IgD-negative memory B cell (primary cell): ENCODE measurements around the gene DLGAP3. TPM values are rescaled to one million over a fixed set of nuclear protein-coding genes. Genes with fewer than 3 reads are reported as not detected.
"Not testable (repeated sequence)": the region's sequence is repeated elsewhere in the genome, so short reads cannot be mapped to it uniquely, and the experiment has no call there.

Experiments
- H3K27ac Mint-ChIP-seq, 3 donors: one replicate each; pipeline ENCODE4 v1.8.0; 2020 to 2022; ENCODE audit warnings: mild to moderate bottlenecking in 3 of 3, mixed read lengths in 3 of 3, moderate library complexity in 1 of 3
- H3K27me3 Mint-ChIP-seq: one replicate; pipeline ENCODE4 v1.8.0; 2021; ENCODE audit warnings: mixed read lengths
- H3K36me3 Mint-ChIP-seq: one replicate; pipeline ENCODE4 v1.8.0; 2020; ENCODE audit warnings: mild to moderate bottlenecking, mixed read lengths
- H3K4me1 Mint-ChIP-seq, 3 donors: one replicate each; pipeline ENCODE4 v1.8.0; 2020 to 2022; ENCODE audit warnings: mixed read lengths in 3 of 3, mild to moderate bottlenecking in 1 of 3
- H3K4me3 Mint-ChIP-seq, 4 donors: one replicate each; pipeline ENCODE4 v1.8.0; 2020 to 2022; ENCODE audit warnings: mild to moderate bottlenecking in 4 of 4, mixed read lengths in 4 of 4, moderate library complexity in 3 of 4
- H3K9me3 Mint-ChIP-seq, 3 donors: one replicate each; pipeline ENCODE4 v1.8.0; 2020 to 2021; ENCODE audit warnings: mixed read lengths in 3 of 3, mild to moderate bottlenecking in 1 of 3
- polyA plus RNA-seq: library from polyadenylated mRNA; unstranded; fragments of 300-500 nt; fragmentation: Illumina TruSeq; gene quantifications from one replicate; pipeline ENCODE4 v1.2.3, GENCODE V29; 2021

Gene DLGAP3
- polyA plus RNA-seq, 1 donor from 2014 or later, result 0.33 TPM

- not testable (repeated sequence) for H3K4me3 Mint-ChIP-seq, H3K9me3 Mint-ChIP-seq, H3K4me1 Mint-ChIP-seq, H3K27ac Mint-ChIP-seq
- Mint-ChIP-seq H3K27me3 (peaks cover 16% of the 10 kb centered on the region), H3K36me3 (peaks cover 11% of the 10 kb centered on the region)
These were observed 18.3 kb upstream of the DLGAP3 start for GRCh38 chr1:34947641-34948314.

- peaks cover 0 to 8% (median 1%) of the 10 kb centered on the region in 3 donors for H3K4me1 Mint-ChIP-seq
- peaks cover 12% of the 10 kb centered on the region for H3K27me3 Mint-ChIP-seq
- no peak overlapping the region for H3K27ac Mint-ChIP-seq
- peaks cover 2 to 4% (median 3%) of the 10 kb centered on the region in 3 donors for H3K9me3 Mint-ChIP-seq
- peaks cover 2% of the 10 kb centered on the region for H3K36me3 Mint-ChIP-seq
- H3K4me3 Mint-ChIP-seq, result no peak overlapping the region
These were observed 16.8 kb upstream of the DLGAP3 start for GRCh38 chr1:34946211-34946610.

- H3K9me3 Mint-ChIP-seq, H3K36me3 Mint-ChIP-seq, H3K4me1 Mint-ChIP-seq, H3K27ac Mint-ChIP-seq, H3K4me3 Mint-ChIP-seq: not testable (repeated sequence)
- H3K27me3 Mint-ChIP-seq, result peaks cover 19% of the 10 kb centered on the region
These were observed 12.3 kb upstream of the DLGAP3 start for GRCh38 chr1:34941798-34942197.

- peak overlapping the region in 3 of 4 donors; percentile 18 to 57 (median 48) for H3K4me3 Mint-ChIP-seq
- peaks cover 3% of the 10 kb centered on the region for H3K36me3 Mint-ChIP-seq
- H3K9me3 Mint-ChIP-seq, result peaks cover 0 to 2% (median 0%) of the 10 kb centered on the region in 3 donors
- H3K4me1 Mint-ChIP-seq, result peaks cover 0 to 8% (median 4%) of the 10 kb centered on the region in 3 donors
- H3K27ac Mint-ChIP-seq, result no peak overlapping the region
- H3K27me3 Mint-ChIP-seq, result peaks cover 22% of the 10 kb centered on the region
These were observed 1.2 kb upstream of the DLGAP3 start for GRCh38 chr1:34930702-34931071.

GRCh38 chr1:34929853-34930701 is 627 bp upstream of the DLGAP3 start:
- H3K27me3 Mint-ChIP-seq, result peaks cover 27% of the 10 kb centered on the region
- peaks cover 3% of the 10 kb centered on the region for H3K36me3 Mint-ChIP-seq
- H3K4me3 Mint-ChIP-seq, result peak overlapping the region; percentile 18 to 73 (median 52)
- peaks cover 0 to 2% (median 0%) of the 10 kb centered on the region in 3 donors for H3K9me3 Mint-ChIP-seq
- peaks cover 0 to 8% (median 4%) of the 10 kb centered on the region in 3 donors for H3K4me1 Mint-ChIP-seq
- H3K27ac Mint-ChIP-seq, result no peak overlapping the region

GRCh38 chr1:34928699-34929496 is 552 bp downstream of the DLGAP3 start:
- Mint-ChIP-seq H3K4me3 (peak overlapping the region; percentile 8 to 98 (median 91)), H3K27ac (peak overlapping the region in 2 of 3 donors; percentile 6 to 59), H3K4me1 (peaks cover 0 to 8% (median 4%) of the 10 kb centered on the region in 3 donors), H3K27me3 (peaks cover 37% of the 10 kb centered on the region), H3K9me3 (peaks cover 0 to 2% (median 0%) of the 10 kb centered on the region in 3 donors), H3K36me3 (no peaks in the 10 kb centered on the region)

GRCh38 chr1:34928066-34928696 is 1.3 kb downstream of the DLGAP3 start:
- peaks cover 0 to 2% (median 0%) of the 10 kb centered on the region in 3 donors for H3K9me3 Mint-ChIP-seq
- peaks cover 42% of the 10 kb centered on the region for H3K27me3 Mint-ChIP-seq
- H3K4me3 Mint-ChIP-seq, result peak overlapping the region; percentile 8 to 98 (median 91)
- peaks cover 0 to 8% (median 4%) of the 10 kb centered on the region in 3 donors for H3K4me1 Mint-ChIP-seq
- peak overlapping the region in 1 of 3 donors; percentile 6 for H3K27ac Mint-ChIP-seq
- no peaks in the 10 kb centered on the region for H3K36me3 Mint-ChIP-seq

- peaks cover 0 to 2% (median 0%) of the 10 kb centered on the region in 3 donors for H3K9me3 Mint-ChIP-seq
- H3K36me3 Mint-ChIP-seq, result peaks cover under 1% of the 10 kb centered on the region
- peaks cover 0 to 8% (median 4%) of the 10 kb centered on the region in 3 donors for H3K4me1 Mint-ChIP-seq
- H3K4me3 Mint-ChIP-seq, result peak overlapping the region in 1 of 4 donors; percentile 72
- H3K27ac Mint-ChIP-seq, result no peak overlapping the region
- peaks cover 46% of the 10 kb centered on the region for H3K27me3 Mint-ChIP-seq
These were observed 2.1 kb downstream of the DLGAP3 start for GRCh38 chr1:34927316-34927715.

- peaks cover 0 to 8% (median 4%) of the 10 kb centered on the region in 3 donors for H3K4me1 Mint-ChIP-seq
- no peak overlapping the region for H3K27ac Mint-ChIP-seq
- peaks cover 2% of the 10 kb centered on the region for H3K36me3 Mint-ChIP-seq
- H3K9me3 Mint-ChIP-seq, result peaks cover 0 to 2% (median 0%) of the 10 kb centered on the region in 3 donors
- H3K27me3 Mint-ChIP-seq, result peaks cover 46% of the 10 kb centered on the region
- peak overlapping the region in 1 of 4 donors; percentile 72 for H3K4me3 Mint-ChIP-seq
These were observed 2.6 kb downstream of the DLGAP3 start for GRCh38 chr1:34926894-34927293.

- peaks cover 50% of the 10 kb centered on the region for H3K27me3 Mint-ChIP-seq
- H3K4me3 Mint-ChIP-seq, result no peak overlapping the region
- peaks cover 0 to 8% (median 4%) of the 10 kb centered on the region in 3 donors for H3K4me1 Mint-ChIP-seq
- no peak overlapping the region for H3K27ac Mint-ChIP-seq
- H3K9me3 Mint-ChIP-seq, result peaks cover 0 to 2% (median 0%) of the 10 kb centered on the region in 3 donors
- H3K36me3 Mint-ChIP-seq, result peaks cover 2% of the 10 kb centered on the region
These were observed 3.3 kb downstream of the DLGAP3 start for GRCh38 chr1:34926156-34926555.

- Mint-ChIP-seq H3K36me3 (peaks cover 2% of the 10 kb centered on the region), H3K4me3 (peak overlapping the region in 1 of 4 donors; percentile 72), H3K27ac (no peak overlapping the region), H3K4me1 (peaks cover 0 to 8% (median 4%) of the 10 kb centered on the region in 3 donors), H3K9me3 (peaks cover 0 to 2% (median 0%) of the 10 kb centered on the region in 3 donors), H3K27me3 (peaks cover 50% of the 10 kb centered on the region)
These were observed 3.7 kb downstream of the DLGAP3 start for GRCh38 chr1:34925730-34926129.

GRCh38 chr1:34924759-34925555 is 4.5 kb downstream of the DLGAP3 start:
- H3K4me1 Mint-ChIP-seq, result peaks cover 4 to 10% (median 7%) of the 10 kb centered on the region in 3 donors
- peaks cover 50% of the 10 kb centered on the region for H3K27me3 Mint-ChIP-seq
- H3K27ac Mint-ChIP-seq, result no peak overlapping the region
- peaks cover 0 to 2% (median 0%) of the 10 kb centered on the region in 3 donors for H3K9me3 Mint-ChIP-seq
- H3K4me3 Mint-ChIP-seq, result peak overlapping the region in 1 of 4 donors; percentile 48
- peaks cover 2% of the 10 kb centered on the region for H3K36me3 Mint-ChIP-seq

GRCh38 chr1:34923490-34923889 is 6.0 kb downstream of the DLGAP3 start:
- H3K36me3 Mint-ChIP-seq, result peaks cover 2% of the 10 kb centered on the region
- H3K4me1 Mint-ChIP-seq, result peaks cover 7 to 14% (median 8%) of the 10 kb centered on the region in 3 donors
- H3K27me3 Mint-ChIP-seq, result peaks cover 46% of the 10 kb centered on the region
- H3K27ac Mint-ChIP-seq, result no peak overlapping the region
- no peak overlapping the region for H3K4me3 Mint-ChIP-seq
- H3K9me3 Mint-ChIP-seq, result peaks cover 0 to 2% (median 0%) of the 10 kb centered on the region in 3 donors
